GM12801 (cell line): ENCODE data around the gene SLC6A3.

Experiments
- TF ChIP-seq, protein P1 (sequence below): IDR thresholded peaks from one replicate; pipeline ENCODE4 v1.5.1; 2011; ENCODE audit warnings: control low read depth; ENCODE audit not compliant: insufficient read length; ENCODE audit errors: extremely low read depth

SLC6A3 gene

DNA sequence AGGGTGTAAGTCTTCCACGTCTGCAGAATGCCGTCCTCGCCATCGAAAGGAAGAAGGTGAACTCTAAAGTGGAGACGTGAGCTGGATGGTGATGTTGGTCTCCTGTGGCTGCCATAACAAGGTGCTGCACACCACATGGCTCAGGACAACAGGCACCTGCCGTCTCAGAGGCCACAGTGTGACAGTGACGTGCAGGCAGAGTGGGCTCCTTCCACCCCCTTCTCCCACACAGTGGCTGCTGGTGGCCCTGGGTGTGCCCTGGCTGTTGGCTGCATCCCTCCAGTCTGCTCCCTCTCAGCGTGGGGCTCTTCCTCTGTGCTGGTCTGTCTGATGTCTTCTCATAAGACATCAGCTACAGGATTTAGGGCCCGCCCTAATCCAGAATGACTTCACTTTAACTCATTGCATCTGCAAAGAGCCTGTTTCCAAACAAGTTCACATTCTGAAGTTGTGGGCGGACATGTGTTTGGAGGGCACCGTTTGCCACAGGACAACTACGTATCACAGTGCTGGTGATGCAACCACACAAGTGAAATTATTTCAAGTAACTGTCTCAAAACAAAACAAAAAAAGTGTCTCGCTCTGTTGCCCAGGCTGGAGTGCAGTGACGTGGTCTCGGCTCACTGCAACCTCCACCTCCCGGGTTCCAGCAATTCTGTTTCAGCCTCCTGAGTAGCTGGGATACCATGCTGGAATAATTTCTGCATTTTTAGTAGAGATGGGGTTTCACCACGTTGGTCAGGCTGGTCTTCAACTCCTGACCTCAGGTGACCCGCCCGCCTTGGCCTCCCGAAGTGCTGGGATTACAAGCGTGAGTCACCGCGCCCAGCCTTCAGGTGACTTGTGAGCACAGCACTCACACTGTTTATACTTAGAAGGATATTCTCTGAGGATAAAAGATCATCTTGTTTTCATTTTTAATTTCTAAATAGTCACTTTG, 69.1 kb downstream of the SLC6A3 start:
- TF ChIP-seq, protein P1, sequence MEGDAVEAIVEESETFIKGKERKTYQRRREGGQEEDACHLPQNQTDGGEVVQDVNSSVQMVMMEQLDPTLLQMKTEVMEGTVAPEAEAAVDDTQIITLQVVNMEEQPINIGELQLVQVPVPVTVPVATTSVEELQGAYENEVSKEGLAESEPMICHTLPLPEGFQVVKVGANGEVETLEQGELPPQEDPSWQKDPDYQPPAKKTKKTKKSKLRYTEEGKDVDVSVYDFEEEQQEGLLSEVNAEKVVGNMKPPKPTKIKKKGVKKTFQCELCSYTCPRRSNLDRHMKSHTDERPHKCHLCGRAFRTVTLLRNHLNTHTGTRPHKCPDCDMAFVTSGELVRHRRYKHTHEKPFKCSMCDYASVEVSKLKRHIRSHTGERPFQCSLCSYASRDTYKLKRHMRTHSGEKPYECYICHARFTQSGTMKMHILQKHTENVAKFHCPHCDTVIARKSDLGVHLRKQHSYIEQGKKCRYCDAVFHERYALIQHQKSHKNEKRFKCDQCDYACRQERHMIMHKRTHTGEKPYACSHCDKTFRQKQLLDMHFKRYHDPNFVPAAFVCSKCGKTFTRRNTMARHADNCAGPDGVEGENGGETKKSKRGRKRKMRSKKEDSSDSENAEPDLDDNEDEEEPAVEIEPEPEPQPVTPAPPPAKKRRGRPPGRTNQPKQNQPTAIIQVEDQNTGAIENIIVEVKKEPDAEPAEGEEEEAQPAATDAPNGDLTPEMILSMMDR: no peak

GRCh38 chr5:1374679-1375055, 70.6 kb downstream of the SLC6A3 start:
- TF ChIP-seq, protein P1: no peak

GRCh38 chr5:1374030-1374678, 71.1 kb downstream of the SLC6A3 start:
- TF ChIP-seq, protein P1: no peak

DNA sequence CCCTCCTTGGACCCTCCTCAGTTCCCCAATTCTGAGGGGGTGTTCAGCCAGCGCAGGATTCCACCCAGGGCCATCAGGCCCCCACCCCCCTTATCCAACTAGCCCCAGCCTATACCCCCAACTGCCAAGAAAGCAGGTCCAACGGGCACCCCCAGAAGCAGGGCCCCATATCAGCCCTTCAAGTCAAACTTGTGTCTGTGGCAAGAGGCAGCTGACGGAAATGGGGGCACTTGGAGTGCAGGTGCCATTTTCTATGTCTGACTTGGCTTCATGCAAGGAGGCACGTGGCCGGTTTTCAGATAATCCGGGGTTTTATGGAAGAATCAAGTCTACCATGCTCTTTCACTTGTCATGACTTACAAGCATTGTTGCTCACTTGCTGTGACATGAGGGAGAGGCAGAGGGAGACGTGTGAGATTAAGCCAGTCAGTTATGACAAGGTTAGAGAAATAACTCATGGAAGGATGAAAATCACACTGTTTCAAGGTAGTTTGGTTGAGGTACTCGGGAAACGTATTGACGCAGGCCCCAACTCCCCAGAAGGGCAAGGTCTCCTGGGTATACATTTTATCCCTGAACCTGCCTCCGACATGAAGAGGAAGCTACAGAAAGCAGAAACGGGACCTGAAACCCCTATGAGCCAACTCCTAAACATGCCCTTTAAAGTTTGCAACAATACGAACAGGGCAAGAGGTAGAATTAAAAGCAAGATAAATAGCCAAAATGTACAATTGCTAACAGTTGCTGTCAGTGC, 73.8 kb downstream of the SLC6A3 start:
- TF ChIP-seq, protein P1: no peak

DNA sequence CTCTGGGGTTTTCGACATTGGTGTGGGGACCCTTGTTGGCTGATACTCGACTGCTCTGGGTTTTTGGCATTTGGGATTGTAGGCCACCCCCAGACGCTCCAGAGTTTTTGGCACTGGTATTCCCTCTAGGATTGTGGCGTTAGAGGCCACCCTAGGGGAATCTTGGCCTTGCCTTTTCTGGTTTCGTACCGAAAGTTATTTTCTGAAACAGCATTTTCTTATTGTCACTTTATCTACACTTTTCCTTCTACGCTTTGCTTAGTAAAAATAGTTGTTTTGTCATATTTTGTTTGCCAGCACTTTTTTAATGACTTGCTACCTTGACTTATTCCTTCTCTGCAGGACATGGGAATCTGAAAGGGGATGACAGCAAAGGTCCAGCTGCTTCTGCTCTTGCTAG, 75.2 kb downstream of the SLC6A3 start:
- TF ChIP-seq, protein P1: no peak

DNA sequence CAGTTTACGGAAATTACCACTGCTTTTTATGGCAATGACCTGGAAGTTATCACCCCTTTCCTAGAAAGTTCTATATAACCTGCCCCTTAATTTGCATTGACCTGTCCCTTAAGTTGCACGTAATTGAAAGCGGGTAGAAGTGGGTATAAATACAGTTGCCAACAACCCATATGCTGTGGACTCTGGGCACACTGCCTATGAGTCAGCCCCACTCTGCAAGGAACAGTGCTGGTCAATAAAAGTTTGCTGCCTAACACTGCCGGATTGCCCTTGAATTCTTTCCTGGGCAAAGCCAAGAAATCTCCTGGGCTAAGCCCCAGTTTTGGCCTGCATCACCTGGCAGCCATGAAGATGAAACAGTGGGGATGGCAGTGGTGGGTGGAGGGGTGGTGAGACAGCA, 76.5 kb downstream of the SLC6A3 start:
- TF ChIP-seq, protein P1: no peak

GRCh38 chr5:1368236-1368635, 77.0 kb downstream of the SLC6A3 start:
- TF ChIP-seq, protein P1: no peak
